HG03135 (cell line): ENCODE measurements around the gene PDLIM3.
A peak's percentile ranks its signal among the peaks of the same experiment; 100 is the strongest.
"Not testable (repeated sequence)": the region's sequence is repeated elsewhere in the genome, so short reads cannot be mapped to it uniquely, and the experiment has no call there.

Experiments
- ATAC-seq: cut with Tn5 transposase; IDR thresholded peaks from one replicate; pipeline ENCODE4 v1.9.1; 2021; ENCODE audit warnings: mild to moderate bottlenecking, moderate library complexity; ENCODE audit not compliant: unreplicated experiment

PDLIM3 gene

GRCh38 chr4:185522451-185522850 is 12.9 kb downstream of the PDLIM3 start:
- ATAC-seq: no peak

DNA sequence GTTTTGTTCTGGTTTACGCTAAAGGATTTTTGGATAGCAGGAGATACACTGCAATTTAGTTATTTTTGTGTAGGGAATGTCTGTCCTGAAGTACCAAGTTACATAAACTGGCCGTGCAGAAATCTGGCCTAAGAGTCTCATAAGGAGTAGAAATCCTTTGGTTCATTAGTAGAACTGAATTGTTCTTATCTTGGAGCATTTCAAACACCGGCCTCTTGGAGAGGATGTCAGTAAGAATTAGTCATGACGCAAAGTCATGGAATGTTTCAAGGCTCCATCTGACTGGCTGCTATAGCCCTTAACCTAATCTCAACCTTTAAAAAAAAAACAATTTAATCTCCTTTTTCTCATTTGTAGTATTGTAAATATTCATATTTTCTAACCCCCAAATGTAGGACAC is 15.2 kb downstream of the PDLIM3 start:
- no peak for ATAC-seq

- ATAC-seq: no peak
Measured at GRCh38 chr4:185518494-185518893, 16.8 kb downstream of the PDLIM3 start.

DNA sequence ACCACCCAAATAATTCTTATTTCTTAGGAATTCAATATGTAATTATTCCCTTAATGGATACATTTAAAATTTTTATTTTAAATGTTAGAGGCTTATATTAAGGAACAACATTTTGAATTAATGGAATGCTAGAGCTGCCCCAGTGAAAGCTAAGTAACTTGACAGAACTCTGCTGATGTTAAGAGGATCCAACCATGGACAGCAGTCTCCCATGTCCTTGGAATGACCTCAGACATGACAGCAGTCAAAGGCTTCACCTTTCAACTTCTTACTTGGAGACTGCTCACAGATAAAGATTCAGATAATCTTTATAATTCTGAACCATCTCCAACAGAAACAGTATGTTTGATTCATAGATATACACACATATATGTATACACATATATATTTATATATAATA is 17.2 kb downstream of the PDLIM3 start:
- no peak for ATAC-seq

GRCh38 chr4:185515248-185515647 is 20.1 kb downstream of the PDLIM3 start:
- ATAC-seq: no peak

- ATAC-seq: no peak
Measured at GRCh38 chr4:185514182-185514697, 21.1 kb downstream of the PDLIM3 start.

DNA sequence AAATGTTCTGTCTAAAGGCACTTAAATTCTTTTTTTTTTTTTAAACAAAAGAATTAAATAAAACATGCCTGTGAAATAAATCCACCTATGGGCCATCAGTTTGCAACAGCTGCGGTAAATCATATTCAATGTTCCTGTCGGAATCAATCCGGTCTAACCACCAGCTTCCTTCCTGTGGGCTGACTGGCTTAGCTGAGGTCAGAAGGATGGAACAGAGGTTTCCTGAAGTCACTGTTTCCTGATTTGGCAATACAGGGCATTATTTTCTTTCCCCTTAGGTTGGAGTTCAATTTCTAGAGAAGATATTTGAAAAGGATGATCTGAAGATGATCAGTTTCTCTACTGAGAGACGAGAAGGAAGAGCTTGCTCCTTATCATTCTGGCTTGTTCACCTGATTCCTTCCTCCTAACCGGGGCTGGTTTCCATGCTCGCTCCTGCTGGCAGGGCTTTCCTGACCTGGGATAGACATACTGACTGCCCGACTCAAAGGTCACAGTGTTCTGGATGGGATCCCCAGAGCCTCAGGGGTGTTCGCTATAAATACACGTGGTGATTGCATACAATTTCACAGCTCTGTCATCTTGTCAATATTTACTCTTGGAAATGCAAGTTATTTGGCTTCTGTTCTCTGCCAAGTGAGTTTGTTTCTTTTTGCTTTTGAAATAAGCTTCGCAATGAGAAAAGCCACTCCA is 21.7 kb downstream of the PDLIM3 start:
- no peak for ATAC-seq

- ATAC-seq: no peak
Measured at GRCh38 chr4:185512516-185512915, 22.8 kb downstream of the PDLIM3 start.

DNA sequence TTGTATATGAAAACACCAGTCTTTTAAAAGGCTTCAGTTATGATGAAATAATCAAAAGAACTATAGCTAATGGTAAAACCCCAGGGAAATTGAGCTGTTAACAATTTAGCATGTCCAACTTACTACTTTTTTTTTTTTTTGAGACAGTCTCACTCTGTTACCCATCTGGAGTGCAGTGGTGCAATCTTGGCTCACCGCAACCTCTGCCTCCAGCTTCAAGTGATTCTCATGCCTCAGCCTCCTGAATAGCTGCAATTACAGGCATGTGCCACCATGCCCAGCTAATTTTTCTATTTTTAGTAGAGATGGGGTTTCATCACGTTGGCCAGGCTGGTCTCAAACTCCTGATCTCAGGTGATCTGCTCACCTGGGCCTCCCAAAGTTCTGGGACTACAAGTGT is 24.1 kb downstream of the PDLIM3 start:
- not testable (repeated sequence) for ATAC-seq

GRCh38 chr4:185510806-185511205 is 24.5 kb downstream of the PDLIM3 start:
- no peak for ATAC-seq

DNA sequence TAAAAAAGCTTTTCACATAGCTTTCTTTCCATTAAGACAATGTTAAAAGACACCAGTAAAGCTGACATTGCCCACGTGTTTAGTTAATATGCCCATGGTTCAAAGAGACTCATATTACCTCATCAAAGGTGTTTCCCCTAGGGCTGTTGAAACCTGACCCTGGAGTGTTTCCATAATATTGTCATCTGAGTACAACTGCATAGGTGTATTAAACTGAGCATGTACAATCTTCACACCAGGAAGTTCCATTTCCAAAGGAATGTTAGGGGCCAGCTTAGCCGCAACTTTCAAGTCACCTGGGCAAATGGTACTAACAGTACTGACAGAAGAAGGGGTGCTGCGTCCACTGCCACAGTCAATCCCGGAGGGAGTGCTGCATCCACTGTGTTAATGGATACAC is 27.1 kb downstream of the PDLIM3 start:
- no peak for ATAC-seq

DNA sequence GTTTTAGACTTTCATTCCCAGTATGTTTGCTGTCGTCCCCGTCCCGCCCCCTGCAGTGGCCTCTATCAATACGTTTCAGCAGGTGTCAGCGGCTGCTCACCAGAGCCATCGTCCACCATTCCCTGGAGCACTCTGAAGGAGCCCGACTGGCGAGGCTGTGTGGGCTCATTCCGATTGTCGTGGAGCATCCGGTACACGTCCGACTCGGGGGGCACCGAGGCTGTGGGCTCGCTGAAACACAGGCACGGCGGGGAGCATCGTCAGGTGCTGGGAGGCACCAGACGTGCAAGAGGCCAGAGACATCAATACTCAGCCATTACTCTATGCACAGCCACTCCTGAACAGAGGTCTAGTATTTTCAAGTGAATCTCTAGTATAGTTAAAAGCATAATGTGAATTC is 28.9 kb downstream of the PDLIM3 start:
- no peak for ATAC-seq

- no peak for ATAC-seq
Measured at GRCh38 chr4:185504098-185505047, 30.9 kb downstream of the PDLIM3 start.

GRCh38 chr4:185502386-185502785 is 32.9 kb downstream of the PDLIM3 start:
- no peak for ATAC-seq

- ATAC-seq: no peak
Measured at GRCh38 chr4:185500576-185500975, 34.7 kb downstream of the PDLIM3 start.

DNA sequence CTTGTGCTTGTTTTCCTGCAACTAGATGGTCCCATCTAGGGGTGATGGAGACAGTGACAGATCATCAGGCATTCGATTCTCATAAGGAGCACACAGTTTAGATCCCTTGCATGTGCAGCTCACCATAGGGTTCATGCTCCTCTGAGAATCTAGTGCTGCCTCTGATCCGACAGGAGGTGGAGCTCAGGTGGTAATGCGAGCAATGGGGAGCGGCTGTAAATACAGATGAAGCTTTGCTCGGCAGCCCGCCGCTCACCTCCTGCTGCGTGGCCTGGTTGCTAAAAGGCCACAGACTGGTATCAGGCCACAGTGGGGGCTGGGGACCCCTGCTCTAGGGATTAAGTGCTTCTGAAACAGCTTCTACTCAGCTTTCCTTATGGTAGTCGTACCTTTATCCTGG is 35.3 kb downstream of the PDLIM3 start:
- ATAC-seq: no peak

DNA sequence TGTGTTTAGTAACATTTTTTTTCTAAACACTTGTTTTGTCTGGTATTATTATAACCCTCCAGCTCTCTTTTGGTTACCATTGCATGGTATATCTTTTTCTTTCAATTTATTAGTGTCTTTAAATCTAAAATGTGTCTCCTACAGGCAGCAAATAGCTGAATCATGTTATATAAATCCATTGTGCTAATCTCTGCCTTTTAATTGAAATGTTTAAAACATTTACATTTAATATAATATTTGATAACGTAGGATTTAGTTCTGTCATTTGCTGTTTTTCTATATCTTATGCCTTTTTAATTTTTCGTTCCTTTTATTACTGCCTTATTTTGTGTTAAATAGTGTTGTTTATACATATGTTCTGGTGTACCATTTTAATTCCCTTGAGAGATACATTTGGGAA is 46.7 kb downstream of the PDLIM3 start:
- ATAC-seq: no peak

DNA sequence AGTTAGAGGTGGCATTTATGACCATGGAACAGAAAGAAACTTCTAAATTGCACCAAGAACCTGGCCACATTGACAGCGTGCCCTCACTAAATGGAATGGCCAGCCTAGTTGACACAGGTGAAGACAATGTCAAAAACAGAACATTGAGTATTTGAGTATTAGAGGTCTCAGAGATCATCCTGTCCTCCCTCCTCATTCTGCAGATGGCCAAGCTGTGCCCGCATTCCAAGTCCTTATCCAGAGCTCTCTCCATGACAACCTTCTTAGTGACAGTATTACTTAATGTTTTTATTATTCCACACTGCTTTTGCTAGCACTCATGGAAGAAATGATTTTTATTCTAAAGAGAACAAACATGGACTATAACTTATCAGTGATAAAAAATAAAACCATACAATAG is 53.9 kb downstream of the PDLIM3 start:
- ATAC-seq: no peak

- peak; percentile 11 for ATAC-seq
Measured at GRCh38 chr4:185480016-185480732, 55.1 kb downstream of the PDLIM3 start.

DNA sequence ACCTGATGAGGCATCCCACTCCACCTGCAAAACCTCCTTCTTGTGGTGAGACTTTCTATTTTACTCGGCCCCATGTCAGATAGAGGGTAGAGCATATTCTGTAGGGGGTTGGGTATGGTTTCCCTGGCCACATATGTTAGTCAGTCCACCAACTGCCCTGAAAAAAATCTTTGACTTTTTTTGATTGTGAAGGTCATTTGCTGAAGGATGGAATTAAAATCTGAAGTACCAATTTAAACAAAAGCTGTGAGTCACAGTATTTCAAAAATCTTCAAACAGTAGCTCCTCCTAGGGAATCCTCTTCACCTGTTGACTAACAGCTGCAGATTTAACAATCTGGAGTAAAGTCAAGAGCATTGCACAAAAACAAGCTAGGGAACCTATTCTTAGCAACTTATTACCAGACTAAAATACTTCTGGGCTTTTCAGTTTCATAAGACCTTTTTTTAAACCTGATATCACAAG is 55.8 kb downstream of the PDLIM3 start:
- peak; percentile 88 for ATAC-seq

DNA sequence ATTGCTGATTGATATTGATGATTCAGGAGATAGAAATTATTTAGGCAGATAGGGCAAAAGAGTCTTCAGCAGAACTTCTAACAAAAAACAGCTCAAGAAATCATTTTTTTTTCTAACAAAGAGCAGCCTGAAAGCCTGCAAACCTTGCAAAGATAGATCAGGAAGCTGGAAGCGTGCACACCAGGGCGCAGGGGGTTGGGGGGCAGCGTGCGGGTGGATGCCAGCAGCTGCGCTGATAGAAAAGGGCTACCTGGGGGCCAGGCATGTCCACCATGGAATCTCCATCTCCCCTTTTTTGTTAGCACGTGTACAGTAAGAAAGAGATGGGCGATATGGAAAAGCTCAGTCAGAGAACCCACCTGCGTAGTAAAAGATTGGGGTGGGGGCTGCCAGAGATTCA is 62.1 kb downstream of the PDLIM3 start:
- ATAC-seq: no peak
